ENCODE results near the gene OSBPL1A.
A peak's percentile ranks its signal among the peaks of the same experiment; 100 is the strongest.

OSBPL1A gene

GRCh38 chr18:24346254-24346653, 51.4 kb downstream of the OSBPL1A start:
- FAIRE-seq (no peak), DNase-seq (ENCODE audit: insufficient read length, low spot score) (no peak)

- no peak for DNase-seq (ENCODE audit: insufficient read length, low spot score)
- FAIRE-seq = no peak
Observed at GRCh38 chr18:24344509-24344908, 53.1 kb downstream of the OSBPL1A start.

GRCh38 chr18:24342347-24342746, 55.3 kb downstream of the OSBPL1A start:
- no peak for FAIRE-seq
- DNase-seq (ENCODE audit: insufficient read length, low spot score) = no peak

- FAIRE-seq (no peak), DNase-seq (ENCODE audit: insufficient read length, low spot score) (no peak)
Observed at GRCh38 chr18:24341361-24341760, 56.3 kb downstream of the OSBPL1A start.

GRCh38 chr18:24333084-24333483, 64.5 kb downstream of the OSBPL1A start:
- FAIRE-seq (no peak), DNase-seq (ENCODE audit: insufficient read length, low spot score) (no peak)

GRCh38 chr18:24326211-24326610, 71.4 kb downstream of the OSBPL1A start:
- DNase-seq (ENCODE audit: insufficient read length, low spot score) = no peak
- no peak for FAIRE-seq

GRCh38 chr18:24322584-24323136, 75.0 kb downstream of the OSBPL1A start:
- DNase-seq (ENCODE audit: insufficient read length, low spot score) (no peak), FAIRE-seq (no peak)

GRCh38 chr18:24321071-24321470, 76.6 kb downstream of the OSBPL1A start:
- no peak for FAIRE-seq

GRCh38 chr18:24319757-24320156, 77.9 kb downstream of the OSBPL1A start:
- FAIRE-seq = no peak
- DNase-seq (ENCODE audit: insufficient read length, low spot score) = no peak

More at GRCh38 chr18:24321071-24321470, 76.6 kb downstream of the OSBPL1A start:
- DNase-seq (ENCODE audit: insufficient read length, low spot score) = no peak

- FAIRE-seq = no peak
- DNase-seq (ENCODE audit: insufficient read length, low spot score) = no peak
Observed at GRCh38 chr18:24317370-24317769, 80.3 kb downstream of the OSBPL1A start.

GRCh38 chr18:24315170-24315569, 82.5 kb downstream of the OSBPL1A start:
- no peak for DNase-seq (ENCODE audit: insufficient read length, low spot score)
- FAIRE-seq = no peak

GRCh38 chr18:24306201-24306600, 91.4 kb downstream of the OSBPL1A start:
- DNase-seq (ENCODE audit: insufficient read length, low spot score) (no peak), FAIRE-seq (no peak)

GRCh38 chr18:24300703-24301102, 96.9 kb downstream of the OSBPL1A start:
- DNase-seq (ENCODE audit: insufficient read length, low spot score) = no peak
- no peak for FAIRE-seq

GRCh38 chr18:24296276-24296675, 101.3 kb downstream of the OSBPL1A start:
- DNase-seq (ENCODE audit: insufficient read length, low spot score) = no peak

GRCh38 chr18:24293254-24293653, 104.4 kb downstream of the OSBPL1A start:
- DNase-seq (ENCODE audit: insufficient read length, low spot score) = no peak
- FAIRE-seq = no peak

More at GRCh38 chr18:24296276-24296675, 101.3 kb downstream of the OSBPL1A start:
- FAIRE-seq = no peak

- FAIRE-seq (no peak), DNase-seq (ENCODE audit: insufficient read length, low spot score) (no peak)
Observed at GRCh38 chr18:24278591-24278990, 119.0 kb downstream of the OSBPL1A start.

GRCh38 chr18:24277516-24278195, 120.0 kb downstream of the OSBPL1A start:
- DNase-seq (ENCODE audit: insufficient read length, low spot score) = no peak
- FAIRE-seq = no peak

- FAIRE-seq (no peak), DNase-seq (ENCODE audit: insufficient read length, low spot score) (no peak)
Observed at GRCh38 chr18:24276994-24277393, 120.6 kb downstream of the OSBPL1A start.

GRCh38 chr18:24274837-24275236, 122.8 kb downstream of the OSBPL1A start:
- FAIRE-seq = no peak
- no peak for DNase-seq (ENCODE audit: insufficient read length, low spot score)

GRCh38 chr18:24273596-24273995, 124.0 kb downstream of the OSBPL1A start:
- DNase-seq (ENCODE audit: insufficient read length, low spot score) (no peak), FAIRE-seq (no peak)

- FAIRE-seq = no peak
- no peak for DNase-seq (ENCODE audit: insufficient read length, low spot score)
Observed at GRCh38 chr18:24272229-24272525, 125.4 kb downstream of the OSBPL1A start.

- FAIRE-seq = no peak
- DNase-seq (ENCODE audit: insufficient read length, low spot score) = peak; percentile 58
Observed at GRCh38 chr18:24271381-24272228, 126.0 kb downstream of the OSBPL1A start.

Measured in HTR-8/SVneo (cell line).